SU-DHL-6 (cell line): ENCODE results near the gene TPD52L3.

Experiments
- EZH2phosphoT487 ChIP-seq: fragments of 200-600 bp; sonication (generic), shearing (Covaris generic); conservative IDR thresholded peaks from 2 replicates; pipeline ENCODE4 v1.6.1; 2018; ENCODE audit warnings: mild to moderate bottlenecking, antibody characterized with exemption, low read length, moderate library complexity, mixed read lengths
- TF ChIP-seq, protein P1 (sequence below): fragments of 200-600 bp; sonication (generic); IDR thresholded peaks from one replicate; pipeline ENCODE4 v1.5.1; 2017; ENCODE audit warnings: antibody characterized with exemption, mild to moderate bottlenecking, low read length, moderate library complexity; ENCODE audit not compliant: insufficient read depth, poor library complexity, severe bottlenecking

DNA sequence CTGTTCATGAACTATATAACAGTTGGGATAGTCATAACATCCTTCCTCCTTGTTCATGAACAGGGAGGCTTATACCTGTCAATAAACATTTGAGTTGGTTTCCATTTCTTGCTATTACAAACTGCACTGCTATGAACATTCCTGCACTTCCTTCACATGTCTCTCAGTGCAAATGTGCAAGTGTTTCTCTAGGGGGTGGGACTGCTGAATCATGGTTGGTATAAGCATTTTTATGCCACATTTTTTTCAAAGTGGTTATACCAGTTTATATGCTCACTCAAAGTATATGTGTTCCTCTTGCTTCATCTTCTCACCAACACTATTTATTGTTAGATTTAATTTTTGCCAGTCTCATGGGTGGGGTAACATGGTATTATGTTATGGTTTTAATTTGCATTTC lies 25.8 kb upstream of the TPD52L3 start:
- TF ChIP-seq, protein P1, sequence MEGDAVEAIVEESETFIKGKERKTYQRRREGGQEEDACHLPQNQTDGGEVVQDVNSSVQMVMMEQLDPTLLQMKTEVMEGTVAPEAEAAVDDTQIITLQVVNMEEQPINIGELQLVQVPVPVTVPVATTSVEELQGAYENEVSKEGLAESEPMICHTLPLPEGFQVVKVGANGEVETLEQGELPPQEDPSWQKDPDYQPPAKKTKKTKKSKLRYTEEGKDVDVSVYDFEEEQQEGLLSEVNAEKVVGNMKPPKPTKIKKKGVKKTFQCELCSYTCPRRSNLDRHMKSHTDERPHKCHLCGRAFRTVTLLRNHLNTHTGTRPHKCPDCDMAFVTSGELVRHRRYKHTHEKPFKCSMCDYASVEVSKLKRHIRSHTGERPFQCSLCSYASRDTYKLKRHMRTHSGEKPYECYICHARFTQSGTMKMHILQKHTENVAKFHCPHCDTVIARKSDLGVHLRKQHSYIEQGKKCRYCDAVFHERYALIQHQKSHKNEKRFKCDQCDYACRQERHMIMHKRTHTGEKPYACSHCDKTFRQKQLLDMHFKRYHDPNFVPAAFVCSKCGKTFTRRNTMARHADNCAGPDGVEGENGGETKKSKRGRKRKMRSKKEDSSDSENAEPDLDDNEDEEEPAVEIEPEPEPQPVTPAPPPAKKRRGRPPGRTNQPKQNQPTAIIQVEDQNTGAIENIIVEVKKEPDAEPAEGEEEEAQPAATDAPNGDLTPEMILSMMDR: no peak
- TF ChIP-seq EZH2phosphoT487: no peak
